H9 (cell line): ENCODE data around the gene ZNRF2. TPM values are rescaled to one million over a fixed set of nuclear protein-coding genes. Genes with fewer than 3 reads are reported as not detected.

Experiments used
- DNase-seq: peaks from one replicate; pipeline ENCODE4 v3.0.0-alpha.2; 2017
- H2AFZ ChIP-seq: one replicate; pipeline ENCODE4 v1.6.1; 2013; ENCODE audit warnings: mild to moderate bottlenecking, low read length, control low read depth, moderate library complexity
- H2AK5ac ChIP-seq: 2 replicates; pipeline ENCODE4 v1.6.1; 2013; ENCODE audit warnings: low read length, control low read depth, mixed read lengths; ENCODE audit not compliant: insufficient read length
- H2BK120ac ChIP-seq: one replicate; pipeline ENCODE4 v1.6.1; 2013; ENCODE audit warnings: low read depth, mild to moderate bottlenecking, low read length, control low read depth, inconsistent platforms; ENCODE audit not compliant: poor library complexity, severe bottlenecking
- H2BK12ac ChIP-seq: 2 replicates; pipeline ENCODE4 v1.6.1; 2013; ENCODE audit warnings: low read length, control low read depth, mixed read lengths, low read depth; ENCODE audit not compliant: insufficient read length
- H2BK15ac ChIP-seq: 2 replicates; pipeline ENCODE4 v1.6.1; 2013; ENCODE audit warnings: low read depth, low read length, control low read depth
- H2BK20ac ChIP-seq: one replicate; pipeline ENCODE4 v1.6.1; 2013; ENCODE audit warnings: low read depth, mild to moderate bottlenecking, low read length, control low read depth, inconsistent platforms; ENCODE audit not compliant: poor library complexity, severe bottlenecking
- H2BK5ac ChIP-seq: 2 replicates; pipeline ENCODE4 v1.6.1; 2013; ENCODE audit warnings: low read length, control low read depth, mixed read lengths; ENCODE audit not compliant: insufficient read length
- H3K14ac ChIP-seq: 2 replicates; pipeline ENCODE4 v1.6.1; 2013; ENCODE audit warnings: low read length, control low read depth; ENCODE audit not compliant: insufficient read depth
- H3K18ac ChIP-seq: 2 replicates; pipeline ENCODE4 v1.6.1; 2013; ENCODE audit warnings: low read depth, mild to moderate bottlenecking, mixed read lengths, low read length, control low read depth; ENCODE audit not compliant: insufficient read length
- H3K23ac ChIP-seq: 2 replicates; pipeline ENCODE4 v1.6.1; 2013; ENCODE audit warnings: low read length, control low read depth, mixed read lengths, low read depth; ENCODE audit not compliant: insufficient read length
- H3K23me2 ChIP-seq: 2 replicates; pipeline ENCODE4 v1.6.1; 2013; ENCODE audit warnings: low read depth, mild to moderate bottlenecking, mixed read lengths, low read length, control low read depth; ENCODE audit not compliant: insufficient read length, poor library complexity, severe bottlenecking
- H3K27ac ChIP-seq: 2 replicates; pipeline ENCODE4 v1.5.1; 2013; ENCODE audit warnings: low read length, control low read depth, mixed read lengths, low read depth; ENCODE audit not compliant: insufficient read length
- H3K27me3 ChIP-seq: 2 replicates; pipeline ENCODE4 v1.6.1; 2013; ENCODE audit warnings: low read length, control low read depth, inconsistent platforms; ENCODE audit not compliant: insufficient read depth
- H3K4ac ChIP-seq: 2 replicates; pipeline ENCODE4 v1.6.1; 2013; ENCODE audit warnings: low read depth, mild to moderate bottlenecking, control low read depth, inconsistent platforms, low read length, moderate library complexity
- H3K4me1 ChIP-seq: 2 replicates; pipeline ENCODE4 v1.6.1; 2013; ENCODE audit warnings: low read length, control low read depth, inconsistent platforms; ENCODE audit not compliant: insufficient read depth
- H3K4me2 ChIP-seq: 2 replicates; pipeline ENCODE4 v1.6.1; 2013; ENCODE audit warnings: low read length, control low read depth, mixed read lengths; ENCODE audit not compliant: insufficient read length, insufficient read depth
- H3K56ac ChIP-seq: 2 replicates; pipeline ENCODE4 v1.6.1; 2013; ENCODE audit warnings: low read depth, mild to moderate bottlenecking, mixed read lengths, low read length, control low read depth; ENCODE audit not compliant: insufficient read length
- H3K79me1 ChIP-seq: 2 replicates; pipeline ENCODE4 v1.6.1; 2013; ENCODE audit warnings: low read depth, mild to moderate bottlenecking, moderate library complexity, low read length, control low read depth, inconsistent platforms; ENCODE audit not compliant: insufficient read depth, poor library complexity, severe bottlenecking
- H3K79me2 ChIP-seq: 2 replicates; pipeline ENCODE4 v1.6.1; 2013; ENCODE audit warnings: low read length, control low read depth, inconsistent platforms; ENCODE audit not compliant: insufficient read depth
- H3K9ac ChIP-seq: 2 replicates; pipeline ENCODE4 v1.6.1; 2013; ENCODE audit warnings: low read length, control low read depth, mixed read lengths; ENCODE audit not compliant: insufficient read length; ENCODE audit errors: extremely low read depth
- H3K9me3 ChIP-seq: one replicate; pipeline ENCODE4 v1.6.1; 2013; ENCODE audit warnings: low read depth, low read length, inconsistent platforms; ENCODE audit not compliant: control insufficient read depth
- H3T11ph ChIP-seq: one replicate; pipeline ENCODE4 v1.6.1; 2013; ENCODE audit warnings: mild to moderate bottlenecking, low read length, control low read depth, inconsistent platforms
- H4K20me1 ChIP-seq: one replicate; pipeline ENCODE4 v1.6.1; 2013; ENCODE audit not compliant: control insufficient read depth, insufficient read length, insufficient read depth
- H4K5ac ChIP-seq: 2 replicates; pipeline ENCODE4 v1.6.1; 2013; ENCODE audit warnings: low read depth, mild to moderate bottlenecking, mixed read lengths, low read length, control low read depth; ENCODE audit not compliant: insufficient read length
- H4K8ac ChIP-seq: replicated peaks from 2 replicates; pipeline ENCODE4 v1.6.1; 2013; ENCODE audit warnings: low read length, control low read depth, mixed read lengths, low read depth; ENCODE audit not compliant: insufficient read length
- H4K91ac ChIP-seq: 2 replicates; pipeline ENCODE4 v1.6.1; 2013; ENCODE audit warnings: low read depth, mild to moderate bottlenecking, moderate library complexity, mixed read lengths, low read length, control low read depth; ENCODE audit not compliant: insufficient read length
- H3K27ac Mint-ChIP-seq, 3 experiments: 2 replicates in 2 of 3; 3 replicates in 1 of 3; pipeline ENCODE4 v1.8.0; 2020 to 2021; ENCODE audit warnings: mixed read lengths in 3 of 3, mild to moderate bottlenecking in 1 of 3, moderate library complexity in 1 of 3
- H3K27me3 Mint-ChIP-seq: 2 replicates; pipeline ENCODE4 v1.8.0; 2021; ENCODE audit warnings: low read depth, mild to moderate bottlenecking, moderate library complexity, mixed read lengths
- H3K36me3 Mint-ChIP-seq, 3 experiments: 2 replicates in 2 of 3; 3 replicates in 1 of 3; pipeline ENCODE4 v1.8.0; 2020 to 2021; ENCODE audit warnings: low read depth in 3 of 3, mixed read lengths in 3 of 3; ENCODE audit not compliant: insufficient read depth in 1 of 3
- H3K4me1 Mint-ChIP-seq, 2 experiments: 2 replicates each; pipeline ENCODE4 v1.8.0; 2020; ENCODE audit warnings: mixed read lengths in 2 of 2
- H3K4me3 Mint-ChIP-seq, 2 experiments: 2 replicates in 1 of 2; 3 replicates in 1 of 2; pipeline ENCODE4 v1.8.0; 2020 to 2021; ENCODE audit warnings: mild to moderate bottlenecking in 2 of 2, mixed read lengths in 2 of 2, moderate library complexity in 1 of 2
- H3K9me3 Mint-ChIP-seq, 2 experiments: 2 replicates in 1 of 2; 3 replicates in 1 of 2; pipeline ENCODE4 v1.8.0; 2020; ENCODE audit warnings: mild to moderate bottlenecking in 2 of 2, mixed read lengths in 2 of 2, moderate library complexity in 1 of 2
- WGBS: extraction: QIAGEN DNeasy Blood & Tissue Kit; methylation state at CpG from one replicate; pipeline ENCODE4 v1.1.7; 2013; ENCODE audit warnings: missing lambda C conversion rate, low lambda C conversion rate, mixed read lengths; ENCODE audit not compliant: insufficient read length; ENCODE audit errors: extremely low coverage; 5-methylcytosine and 5-hydroxymethylcytosine counted together
- total RNA-seq: library from RNA; stranded (reverse); gene quantifications from 2 replicates; pipeline ENCODE4 v1.2.1, GENCODE V29; 2021
- TF ChIP-seq, protein P1 (sequence below): fragments of 200-600 bp; sonication (generic); conservative IDR thresholded peaks from 3 replicates; pipeline ENCODE4 v1.8.0; 2021; ENCODE audit warnings: antibody characterized with exemption, mild to moderate bottlenecking

ZNRF2 gene
- total RNA-seq, 1 experiment from 2014 or later: 16.5 TPM

DNA sequence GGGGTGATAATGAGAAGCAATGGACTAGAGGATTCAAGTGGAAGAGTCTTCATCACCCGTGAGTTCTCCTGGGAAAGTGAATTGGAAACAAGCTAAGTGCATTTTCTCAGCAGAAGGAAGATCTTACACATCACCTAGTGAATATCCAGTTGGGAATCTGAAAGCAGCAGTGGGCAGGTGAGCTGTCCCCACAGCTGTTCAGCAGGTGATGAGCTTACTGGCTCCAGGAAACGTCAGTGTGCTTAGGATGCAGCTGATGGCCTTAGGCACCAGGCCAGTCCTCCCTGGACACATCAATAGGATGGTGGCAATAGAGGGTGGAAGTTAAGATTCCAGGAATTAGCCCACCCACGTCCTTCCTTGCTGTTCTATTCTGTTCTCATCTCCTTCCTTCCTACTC, 127.5 kb downstream of the ZNRF2 start:
- Histone ChIP-seq H3T11ph (no peak overlapping the region), H4K5ac (no peak overlapping the region), H3K23ac (no peak overlapping the region), H2BK20ac (no peak overlapping the region), H3K9me3 (no peaks in the 10 kb centered on the region), H4K8ac (no peak overlapping the region), H3K18ac (no peak overlapping the region), H2BK12ac (no peak overlapping the region), H3K27me3 (no peaks in the 10 kb centered on the region), H3K4ac (no peak overlapping the region), H3K9ac (no peak overlapping the region), H3K14ac (no peak overlapping the region), H2AK5ac (no peak overlapping the region), H4K91ac (no peak overlapping the region), H3K79me1 (no peaks in the 10 kb centered on the region), H3K4me1 (no peaks in the 10 kb centered on the region), H3K27ac (no peak overlapping the region), H3K23me2 (no peaks in the 10 kb centered on the region), H2BK15ac (no peak overlapping the region), H2BK120ac (no peak overlapping the region), H3K79me2 (no peaks in the 10 kb centered on the region), H4K20me1 (no peaks in the 10 kb centered on the region), H3K56ac (no peak overlapping the region), H3K4me2 (no peak overlapping the region), H2AFZ (no peak overlapping the region), H2BK5ac (no peak overlapping the region)
- Mint-ChIP-seq H3K4me3 (no peak overlapping the region), H3K36me3 (peaks cover 6 to 13% (median 12%) of the 10 kb centered on the region in 3 experiments), H3K4me1 (peaks cover 3 to 4% of the 10 kb centered on the region in 2 experiments; a peak in 3 of 4 replicates), H3K27me3 (no peaks in the 10 kb centered on the region), H3K27ac (no peak overlapping the region), H3K9me3 (peaks cover 11 to 12% of the 10 kb centered on the region in 2 experiments)
- DNase-seq: no peak
- no CpG with 5 or more reads among the region's 3 CpGs for WGBS
- TF ChIP-seq, protein P1, sequence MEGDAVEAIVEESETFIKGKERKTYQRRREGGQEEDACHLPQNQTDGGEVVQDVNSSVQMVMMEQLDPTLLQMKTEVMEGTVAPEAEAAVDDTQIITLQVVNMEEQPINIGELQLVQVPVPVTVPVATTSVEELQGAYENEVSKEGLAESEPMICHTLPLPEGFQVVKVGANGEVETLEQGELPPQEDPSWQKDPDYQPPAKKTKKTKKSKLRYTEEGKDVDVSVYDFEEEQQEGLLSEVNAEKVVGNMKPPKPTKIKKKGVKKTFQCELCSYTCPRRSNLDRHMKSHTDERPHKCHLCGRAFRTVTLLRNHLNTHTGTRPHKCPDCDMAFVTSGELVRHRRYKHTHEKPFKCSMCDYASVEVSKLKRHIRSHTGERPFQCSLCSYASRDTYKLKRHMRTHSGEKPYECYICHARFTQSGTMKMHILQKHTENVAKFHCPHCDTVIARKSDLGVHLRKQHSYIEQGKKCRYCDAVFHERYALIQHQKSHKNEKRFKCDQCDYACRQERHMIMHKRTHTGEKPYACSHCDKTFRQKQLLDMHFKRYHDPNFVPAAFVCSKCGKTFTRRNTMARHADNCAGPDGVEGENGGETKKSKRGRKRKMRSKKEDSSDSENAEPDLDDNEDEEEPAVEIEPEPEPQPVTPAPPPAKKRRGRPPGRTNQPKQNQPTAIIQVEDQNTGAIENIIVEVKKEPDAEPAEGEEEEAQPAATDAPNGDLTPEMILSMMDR: no peak
